Glutamatergic neuron (in vitro differentiated cells): Measurements from ENCODE around the gene SFT2D2. TPM values are rescaled to one million over a fixed set of nuclear protein-coding genes. Genes with fewer than 3 reads are reported as not detected.
"Not testable (repeated sequence)": the region's sequence is repeated elsewhere in the genome, so short reads cannot be mapped to it uniquely, and the experiment has no call there.

Experiments
- DNase-seq: peaks from one replicate; pipeline ENCODE4 v3.0.0; 2022
- H3K27ac Mint-ChIP-seq: one replicate; pipeline ENCODE4 v1.8.0; 2020; ENCODE audit warnings: mild to moderate bottlenecking, mixed read lengths, inconsistent platforms; ENCODE audit not compliant: unreplicated experiment
- H3K27me3 Mint-ChIP-seq: one replicate; pipeline ENCODE4 v1.8.0; 2020; ENCODE audit warnings: mild to moderate bottlenecking, moderate library complexity, mixed read lengths, inconsistent platforms; ENCODE audit not compliant: unreplicated experiment
- H3K36me3 Mint-ChIP-seq: one replicate; pipeline ENCODE4 v1.8.0; 2020; ENCODE audit warnings: mild to moderate bottlenecking, mixed read lengths, inconsistent platforms; ENCODE audit not compliant: unreplicated experiment
- H3K4me1 Mint-ChIP-seq: one replicate; pipeline ENCODE4 v1.8.0; 2020; ENCODE audit warnings: mild to moderate bottlenecking, low read depth, mixed read lengths, inconsistent platforms; ENCODE audit not compliant: unreplicated experiment
- H3K4me3 Mint-ChIP-seq: one replicate; pipeline ENCODE4 v1.8.0; 2020; ENCODE audit warnings: mild to moderate bottlenecking, mixed read lengths, inconsistent platforms; ENCODE audit not compliant: unreplicated experiment
- H3K9me3 Mint-ChIP-seq: one replicate; pipeline ENCODE4 v1.8.0; 2020; ENCODE audit warnings: mild to moderate bottlenecking, moderate library complexity, mixed read lengths, inconsistent platforms; ENCODE audit not compliant: unreplicated experiment
- CTCF ChIP-seq: fragments of 200-600 bp; sonication (generic); IDR thresholded peaks from one replicate; pipeline ENCODE4 v1.5.0; 2021; ENCODE audit not compliant: partially characterized antibody, unreplicated experiment
- total RNA-seq: library from RNA; stranded (reverse); fragmentation: NEBNext Ultra II Directional; extraction: Animal tissue kit (Norgen Biotek cat#: 25700); gene quantifications from one replicate; pipeline ENCODE4 v1.2.1, GENCODE V29; 2021; ENCODE audit not compliant: unreplicated experiment

SFT2D2 gene
- total RNA-seq, 1 donor from 2014 or later, result 32.9 TPM

GRCh38 chr1:168180148-168180524, 45.7 kb upstream of the SFT2D2 start:
- no peak overlapping the region for H3K4me3 Mint-ChIP-seq
- no peaks in the 10 kb centered on the region for H3K36me3 Mint-ChIP-seq
- no peak for DNase-seq
- TF ChIP-seq CTCF, result no peak
- H3K27me3 Mint-ChIP-seq, result peaks cover 1% of the 10 kb centered on the region
- no peaks in the 10 kb centered on the region for H3K4me1 Mint-ChIP-seq
- H3K27ac Mint-ChIP-seq, result no peak overlapping the region
- H3K9me3 Mint-ChIP-seq, result peaks cover 2% of the 10 kb centered on the region

GRCh38 chr1:168181063-168181720, 44.6 kb upstream of the SFT2D2 start:
- not testable (repeated sequence) for H3K36me3 Mint-ChIP-seq, H3K27me3 Mint-ChIP-seq, H3K4me3 Mint-ChIP-seq, H3K9me3 Mint-ChIP-seq, H3K27ac Mint-ChIP-seq, H3K4me1 Mint-ChIP-seq, DNase-seq

GRCh38 chr1:168187177-168187576, 38.6 kb upstream of the SFT2D2 start:
- no peak for TF ChIP-seq CTCF
- DNase-seq, result no peak
- Mint-ChIP-seq H3K9me3 (no peaks in the 10 kb centered on the region), H3K27me3 (no peaks in the 10 kb centered on the region), H3K36me3 (no peaks in the 10 kb centered on the region), H3K4me1 (no peaks in the 10 kb centered on the region), H3K27ac (no peak overlapping the region), H3K4me3 (no peak overlapping the region)

- Mint-ChIP-seq H3K9me3 (no peaks in the 10 kb centered on the region), H3K4me3 (no peak overlapping the region), H3K27me3 (no peaks in the 10 kb centered on the region), H3K27ac (no peak overlapping the region), H3K36me3 (no peaks in the 10 kb centered on the region), H3K4me1 (no peaks in the 10 kb centered on the region)
- TF ChIP-seq CTCF, result no peak
- DNase-seq, result no peak
Measured at GRCh38 chr1:168190403-168190802, 35.4 kb upstream of the SFT2D2 start.

GRCh38 chr1:168195199-168196135, 30.3 kb upstream of the SFT2D2 start:
- DNase-seq, result no peak
- Mint-ChIP-seq H3K9me3 (no peaks in the 10 kb centered on the region), H3K27ac (no peak overlapping the region), H3K4me1 (no peaks in the 10 kb centered on the region), H3K27me3 (no peaks in the 10 kb centered on the region), H3K4me3 (no peak overlapping the region), H3K36me3 (no peaks in the 10 kb centered on the region)
- TF ChIP-seq CTCF, result no peak
